Gastrocnemius medialis (tissue), 4 donors: ENCODE measurements around the gene TRIM69. TPM values are rescaled to one million over a fixed set of nuclear protein-coding genes. Genes with fewer than 3 reads are reported as not detected.

ENCODE experiments used
- ATAC-seq, 2 donors: fragments of 150-250 bp; one replicate each; pipeline ENCODE4 v1.9.1; 2016
- DNase-seq, 2 donors: peaks; one replicate each; pipeline ENCODE4 v3.0.0-alpha.2; 2019
- H3K27ac ChIP-seq, 4 donors: fragments of 200-600 bp; sonication (generic); 1 replicate in 1 of 4; 2 replicates in 3 of 4; pipeline ENCODE4 v1.5.1; 2016 to 2018; ENCODE audit warnings: mild to moderate bottlenecking in 2 of 4, moderate library complexity in 1 of 4
- H3K27me3 ChIP-seq, 3 donors: fragments of 200-600 bp; sonication (generic) in 2 of 3; 1 replicate in 1 of 3; 2 replicates in 2 of 3; pipeline versions ENCODE4 v1.5.1 to v1.6.0; 2016 to 2019; ENCODE audit warnings: mild to moderate bottlenecking in 1 of 3, moderate library complexity in 1 of 3
- H3K36me3 ChIP-seq, 2 donors: fragments of 200-600 bp; sonication (generic) in 1 of 2; one replicate each; pipeline ENCODE4 v1.5.1; 2017 to 2018
- H3K4me1 ChIP-seq, 2 donors: fragments of 200-600 bp; sonication (generic) in 1 of 2; one replicate each; pipeline ENCODE4 v1.5.1; 2016 to 2017; ENCODE audit warnings: mild to moderate bottlenecking in 2 of 2
- H3K4me3 ChIP-seq, 4 donors: fragments of 200-600 bp; sonication (generic) in 3 of 4; 1 replicate in 1 of 4; 2 replicates in 3 of 4; pipeline ENCODE4 v1.5.1; 2016 to 2019; ENCODE audit warnings: mild to moderate bottlenecking in 2 of 4
- H3K9me3 ChIP-seq, 3 donors: fragments of 200-600 bp; sonication (generic) in 2 of 3; 1 replicate in 1 of 3; 2 replicates in 2 of 3; pipeline ENCODE4 v1.5.1; 2016 to 2019
- CTCF ChIP-seq, 5 experiments: fragments of 450-650 bp in 3 of 5; fragments of 200-600 bp in 2 of 5; sonication (generic) in 2 of 5; IDR thresholded peaks in 4 of 5; conservative IDR thresholded peaks in 1 of 5; 1 replicate in 4 of 5; 2 replicates in 1 of 5; pipeline ENCODE4 v1.5.1; 2016 to 2019; ENCODE audit warnings: antibody characterized with exemption in 5 of 5, mild to moderate bottlenecking in 3 of 5, moderate library complexity in 3 of 5
- POLR2A ChIP-seq, 2 donors: fragments of 450-650 bp; IDR thresholded peaks; one replicate each; pipeline ENCODE4 v1.6.1; 2017; ENCODE audit warnings: antibody characterized with exemption in 2 of 2, mild to moderate bottlenecking in 2 of 2, moderate library complexity in 2 of 2
- in situ Hi-C, 4 donors: fragments of 200-750 bp; cut with MboI; loops; one replicate each; pipeline versions ENCODE4 v1.15.0 to v1.8.0; 2017; ENCODE audit warnings: low sequenced_read_pairs in 4 of 4
- intact Hi-C: fragments of 100-400 bp; cut with DNase I; formaldehyde crosslinking; loops from one replicate; pipeline ENCODE4 v1.15.1; 2023; ENCODE audit warnings: low total_unique reads
- total RNA-seq, 4 donors: library from RNA; depleted of rRNA; stranded (reverse); fragments of >200 nt; gene quantifications; one replicate each; pipeline versions ENCODE4 v1.1.0 to v1.2.3, GENCODE V29; 2016

The TRIM69 gene
- total RNA-seq, 4 donors from 2014 or later, result 13.5 to 20.8 (median 17.6) TPM

- Histone ChIP-seq H3K27me3 (no peaks in the 10 kb centered on the region), H3K27ac (peak overlapping the region; percentile 27 to 99 (median 64)), H3K4me1 (peaks cover 20 to 28% of the 10 kb centered on the region in 2 donors), H3K4me3 (peak overlapping the region in 2 of 4 donors; percentile 91 to 94), H3K36me3 (peaks cover 5 to 39% of the 10 kb centered on the region in 2 donors), H3K9me3 (no peaks in the 10 kb centered on the region)
- DNase-seq, result no peak
- TF ChIP-seq POLR2A (IDR thresholded peaks at IDR 0.05) (no peak), CTCF (IDR thresholded peaks at IDR 0.05 in 4 of 5, conservative IDR thresholded peaks at IDR 0.05 in 1 of 5) (no peak)
- no peak for ATAC-seq
- in situ Hi-C loops (loop anchor here in 1 of 4 donors (25.0 kb wide), 1 partner anchor 928 kb away; the partner anchor contains the start of genes ELL3 and SERF2), intact Hi-C loops (loop anchor here (10.0 kb wide), 1 partner anchor 470 kb away; the partner anchor contains the start of gene SHF)
These were observed 21.1 kb upstream of the TRIM69 start for GRCh38 chr15:44715142-44715796.

GRCh38 chr15:44715797-44716334 is 20.5 kb upstream of the TRIM69 start:
- no peaks in the 10 kb centered on the region for H3K9me3 ChIP-seq
- peaks cover 14 to 28% of the 10 kb centered on the region in 2 donors for H3K4me1 ChIP-seq
- in situ Hi-C loops, result loop anchor here in 1 of 4 donors (25.0 kb wide), 1 partner anchor 929 kb away; the partner anchor contains the start of genes ELL3 and SERF2
- peak overlapping the region in 3 of 4 donors; percentile 30 to 99 (median 97) for H3K27ac ChIP-seq
- no peak for TF ChIP-seq CTCF (IDR thresholded peaks at IDR 0.05 in 4 of 5, conservative IDR thresholded peaks at IDR 0.05 in 1 of 5)
- TF ChIP-seq POLR2A (IDR thresholded peaks at IDR 0.05), result no peak
- no peaks in the 10 kb centered on the region for H3K27me3 ChIP-seq
- DNase-seq, result no peak
- H3K36me3 ChIP-seq, result peaks cover 5 to 39% of the 10 kb centered on the region in 2 donors
- intact Hi-C loops, result loop anchor here (10.0 kb wide), 1 partner anchor 469 kb away; the partner anchor contains the start of gene SHF
- H3K4me3 ChIP-seq, result peak overlapping the region in 1 of 4 donors; percentile 1
- no peak for ATAC-seq

GRCh38 chr15:44716983-44717602 is 19.2 kb upstream of the TRIM69 start:
- ATAC-seq, result no peak
- Histone ChIP-seq H3K4me3 (no peak overlapping the region), H3K9me3 (no peaks in the 10 kb centered on the region), H3K27ac (no peak overlapping the region), H3K27me3 (no peaks in the 10 kb centered on the region), H3K4me1 (peaks cover 14 to 28% of the 10 kb centered on the region in 2 donors), H3K36me3 (peaks cover 5 to 39% of the 10 kb centered on the region in 2 donors)
- intact Hi-C loops (loop anchor here (10.0 kb wide), 1 partner anchor 468 kb away; the partner anchor contains the start of gene SHF), in situ Hi-C loops (loop anchor here in 1 of 4 donors (25.0 kb wide), 1 partner anchor 930 kb away; the partner anchor contains the start of genes ELL3 and SERF2)
- TF ChIP-seq POLR2A (IDR thresholded peaks at IDR 0.05), result no peak
- no peak for TF ChIP-seq CTCF (IDR thresholded peaks at IDR 0.05 in 4 of 5, conservative IDR thresholded peaks at IDR 0.05 in 1 of 5)
- no peak for DNase-seq

GRCh38 chr15:44718180-44718926 is 18.0 kb upstream of the TRIM69 start:
- Histone ChIP-seq H3K36me3 (peaks cover 5 to 39% of the 10 kb centered on the region in 2 donors), H3K4me1 (peaks cover 9 to 21% of the 10 kb centered on the region in 2 donors), H3K27me3 (no peaks in the 10 kb centered on the region), H3K9me3 (no peaks in the 10 kb centered on the region), H3K4me3 (no peak overlapping the region), H3K27ac (no peak overlapping the region)
- in situ Hi-C loops, result loop anchor here in 1 of 4 donors (25.0 kb wide), 1 partner anchor 931 kb away; the partner anchor contains the start of genes ELL3 and SERF2
- no peak for ATAC-seq
- intact Hi-C loops, result loop anchor here (10.0 kb wide), 1 partner anchor 466 kb away; the partner anchor contains the start of gene SHF
- no peak for TF ChIP-seq POLR2A (IDR thresholded peaks at IDR 0.05)
- no peak for TF ChIP-seq CTCF (IDR thresholded peaks at IDR 0.05 in 4 of 5, conservative IDR thresholded peaks at IDR 0.05 in 1 of 5)
- DNase-seq, result no peak
